HCT116 (cell line): ENCODE results near the gene RPL14. TPM values are rescaled to one million over a fixed set of nuclear protein-coding genes. Genes with fewer than 3 reads are reported as not detected.

Experiments
- ATAC-seq: fragments of 200-7000 bp; cut with Tn5 transposase; 2 replicates; pipeline ENCODE4 v1.9.1; 2020; ENCODE audit warnings: mild to moderate bottlenecking, moderate library complexity
- BruUV-seq: library from RNA; stranded (reverse); fragments of 400-500 nt; replicated peaks from 2 replicates; lab custom pipeline; 2021; lab: Mats Ljungman, UMichigan
- CTCF ChIA-PET: fragments of 300-600 bp; sonication (Branson Sonifier 250); formaldehyde crosslinking; loops from one replicate; lab custom pipeline; 2021; ENCODE audit warnings: antibody characterized with exemption; lab: Charles Lee
- POLR2A ChIA-PET: fragments of 300-600, 350-600 bp; sonication (Branson Sonifier 250); formaldehyde crosslinking; loops from one replicate; lab custom pipeline; 2021; ENCODE audit warnings: antibody characterized with exemption; lab: Charles Lee
- RAD21 ChIA-PET, 2 experiments: fragments of 300-600 bp; sonication (Branson Sonifier 250); formaldehyde crosslinking; loops; one replicate each; lab custom pipeline; 2023; ENCODE audit warnings: low total read pairs in 2 of 2; ENCODE audit not compliant: uncharacterized antibody in 2 of 2, unreplicated experiment in 2 of 2, low non-redundant PET in 1 of 2; lab: Charles Lee
- DNase-seq: peaks from one replicate; pipeline ENCODE4 v3.0.0-alpha.2; 2010; ENCODE audit warnings: low read depth, low spot score
- H2AFZ ChIP-seq: fragments of 200-600 bp; shearing (Covaris generic), sonication (generic); 2 replicates; pipeline ENCODE4 v1.6.1; 2017; ENCODE audit warnings: low read depth, mixed run types, mixed read lengths, antibody characterized with exemption, low read length; ENCODE audit not compliant: poor library complexity, severe bottlenecking
- H3K27ac ChIP-seq: 2 replicates; pipeline ENCODE4 v1.5.1; 2012; ENCODE audit warnings: low read depth, low read length
- H3K27me3 ChIP-seq: fragments of 200-600 bp; sonication (generic); 2 replicates; pipeline ENCODE4 v1.6.1; 2016; ENCODE audit warnings: mixed run types, low read length, mixed read lengths; ENCODE audit not compliant: insufficient read depth
- H3K36me3 ChIP-seq, 2 experiments: fragments of 200-500 bp in 1 of 2; fragments of 200-600 bp in 1 of 2; sonication (Bioruptor generic) in 1 of 2; sonication (generic) in 1 of 2; 2 replicates each; pipeline versions ENCODE4 v1.5.1 to v1.6.1; 2014 to 2016; ENCODE audit warnings: low read length in 2 of 2, inconsistent platforms in 1 of 2, mixed read lengths in 1 of 2, mixed run types in 1 of 2; ENCODE audit not compliant: insufficient read depth in 2 of 2, control insufficient read depth in 1 of 2
- H3K4me1 ChIP-seq, 2 experiments: fragments of 200-600 bp in 1 of 2; sonication (generic) in 1 of 2; 2 replicates each; pipeline versions ENCODE4 v1.5.1 to v1.6.1; 2012 to 2017; ENCODE audit warnings: low read length in 2 of 2, inconsistent platforms in 1 of 2, mild to moderate bottlenecking in 1 of 2, mixed read lengths in 1 of 2, mixed run types in 1 of 2, moderate library complexity in 1 of 2; ENCODE audit not compliant: insufficient read depth in 2 of 2, control insufficient read depth in 1 of 2
- H3K4me2 ChIP-seq: fragments of 200-600 bp; sonication (generic); 2 replicates; pipeline ENCODE4 v1.6.1; 2017; ENCODE audit warnings: mixed run types, low read length, mixed read lengths
- H3K4me3 ChIP-seq, 2 experiments: fragments of 200-600 bp in 1 of 2; sonication (generic) in 1 of 2; replicated peaks in 1 of 2; 2 replicates each; pipeline ENCODE4 v1.5.1; 2011 to 2016; ENCODE audit warnings: low read length in 2 of 2, control low read depth in 1 of 2, low read depth in 1 of 2, mild to moderate bottlenecking in 1 of 2, mixed read lengths in 1 of 2, mixed run types in 1 of 2
- H3K79me2 ChIP-seq: fragments of 200-600 bp; sonication (generic); 2 replicates; pipeline ENCODE4 v1.6.1; 2017; ENCODE audit warnings: mild to moderate bottlenecking, mixed run types, low read length, moderate library complexity, mixed read lengths; ENCODE audit not compliant: insufficient read depth
- H3K9ac ChIP-seq: fragments of 200-600 bp; sonication (generic); 2 replicates; pipeline ENCODE4 v1.6.1; 2016; ENCODE audit warnings: low read length, mixed read lengths
- H3K9me2 ChIP-seq: fragments of 200-600 bp; sonication (generic), shearing (Covaris generic); 2 replicates; pipeline ENCODE4 v1.6.1; 2017; ENCODE audit warnings: mixed run types, mild to moderate bottlenecking, moderate library complexity; ENCODE audit not compliant: insufficient read depth
- H3K9me3 ChIP-seq, 2 experiments: fragments of 200-500 bp in 1 of 2; fragments of 200-600 bp in 1 of 2; sonication (Bioruptor generic) in 1 of 2; sonication (generic) in 1 of 2; 2 replicates each; pipeline ENCODE4 v1.6.1; 2014 to 2017; ENCODE audit warnings: low read length in 2 of 2, mixed read lengths in 2 of 2, inconsistent platforms in 1 of 2, low read depth in 1 of 2, mild to moderate bottlenecking in 1 of 2, mixed run types in 1 of 2, moderate library complexity in 1 of 2; ENCODE audit not compliant: control insufficient read depth in 1 of 2, insufficient read depth in 1 of 2
- H4K20me1 ChIP-seq: fragments of 200-600 bp; sonication (generic), shearing (Covaris generic); 2 replicates; pipeline ENCODE4 v1.6.1; 2017; ENCODE audit warnings: mixed run types, mild to moderate bottlenecking, moderate library complexity; ENCODE audit not compliant: insufficient read depth
- CEBPB ChIP-seq: IDR thresholded peaks from 2 replicates; pipeline ENCODE4 v1.6.1; 2012; ENCODE audit warnings: low read depth
- ELF1 ChIP-seq: IDR thresholded peaks from 2 replicates; pipeline ENCODE4 v1.6.1; 2012; ENCODE audit warnings: low read depth, borderline replicate concordance
- MAX ChIP-seq: IDR thresholded peaks from 2 replicates; pipeline ENCODE4 v1.6.1; 2012
- POLR2A ChIP-seq: IDR thresholded peaks from 2 replicates; pipeline ENCODE4 v1.7.0; 2011; ENCODE audit warnings: borderline replicate concordance; ENCODE audit not compliant: insufficient read depth, insufficient read length; ENCODE audit errors: extremely low read depth
- POLR2AphosphoS5 ChIP-seq: IDR thresholded peaks from 2 replicates; pipeline ENCODE4 v1.6.1; 2011; ENCODE audit warnings: mild to moderate bottlenecking, low read depth, low read length, moderate library complexity
- REST ChIP-seq: IDR thresholded peaks from 2 replicates; pipeline ENCODE4 v1.6.1; 2012; ENCODE audit warnings: low read depth
- SP1 ChIP-seq: IDR thresholded peaks from 2 replicates; pipeline ENCODE4 v1.6.1; 2012; ENCODE audit warnings: low read depth
- TCF7L2 ChIP-seq: IDR thresholded peaks from 2 replicates; pipeline ENCODE4 v1.7.0; 2011; ENCODE audit warnings: borderline replicate concordance, inconsistent platforms; ENCODE audit not compliant: insufficient read depth, insufficient read length; ENCODE audit errors: extremely low read depth
- YY1 ChIP-seq: IDR thresholded peaks from 2 replicates; pipeline ENCODE4 v1.6.1; 2011; ENCODE audit warnings: low read length, low read depth, moderate library complexity, mild to moderate bottlenecking; ENCODE audit not compliant: insufficient replicate concordance; ENCODE audit errors: extremely low read depth
- intact Hi-C: fragments of 100-400 bp; cut with micrococcal nuclease; formaldehyde crosslinking; loops from 2 replicates; pipeline ENCODE4 v1.10.0; 2022
- total RNA-seq: library from RNA; stranded (reverse); gene quantifications from one replicate; pipeline ENCODE4 v1.2.1, GENCODE V29; 2021; ENCODE audit not compliant: unreplicated experiment

The RPL14 gene
- total RNA-seq, 1 experiment from 2014 or later, result 2,938 TPM

DNA sequence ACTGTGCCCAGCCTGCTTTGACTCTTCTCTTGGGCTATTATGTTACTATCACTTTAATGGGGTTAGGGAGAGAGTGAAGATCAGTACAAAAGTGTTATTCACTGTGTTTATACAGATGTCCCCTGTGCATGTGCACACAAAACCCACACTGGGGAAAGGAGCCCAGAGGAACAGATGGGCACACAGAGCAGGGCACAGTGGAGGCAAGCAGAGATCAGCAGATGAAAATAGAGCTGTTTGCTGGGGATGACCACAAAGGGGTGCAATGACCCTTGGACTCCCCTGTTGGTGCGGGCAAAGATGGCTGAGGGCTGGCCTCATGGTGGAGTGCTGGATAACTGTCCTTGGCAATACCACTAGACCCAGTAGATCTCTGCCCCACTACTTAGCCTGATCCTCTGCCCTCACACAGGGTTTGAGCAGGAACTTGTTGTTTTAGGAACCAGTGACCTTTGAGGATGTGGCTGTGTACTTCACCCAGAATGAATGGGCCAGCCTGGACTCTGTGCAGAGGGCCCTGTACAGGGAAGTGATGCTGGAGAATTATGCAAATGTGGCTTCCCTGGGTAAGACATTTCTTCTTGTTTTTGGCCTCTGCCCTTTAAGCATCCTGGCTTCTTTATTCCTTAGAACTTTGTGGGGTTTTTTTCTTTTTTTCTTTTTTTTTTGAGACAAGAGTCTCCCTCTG lies 54.0 kb downstream of the RPL14 start:
- peaks cover 4% of the 10 kb centered on the region; the same call in 1 of the 2 replicates for H3K79me2 ChIP-seq
- ATAC-seq (no peak), DNase-seq (no peak)
- H3K36me3 ChIP-seq, result peaks cover 10% of the 10 kb centered on the region in 2 experiments; a peak in 3 of 4 replicates
- POLR2A ChIA-PET, result no interaction called here
- RAD21 ChIA-PET, result no interaction called here
- intact Hi-C loops, result no loop called here
- no TSS peak for BruUV-seq
- H3K9ac ChIP-seq, result no peak overlapping the region
- H2AFZ ChIP-seq, result no peak overlapping the region
- TF ChIP-seq TCF7L2, result no peak
- TF ChIP-seq YY1, result no peak
- TF ChIP-seq POLR2A, result no peak
- TF ChIP-seq SP1, result no peak
- no peak for TF ChIP-seq CEBPB
- TF ChIP-seq MAX, result no peak
- no peak for TF ChIP-seq POLR2AphosphoS5
- TF ChIP-seq REST, result no peak
- TF ChIP-seq ELF1, result no peak
- no peak overlapping the region for H3K4me3 ChIP-seq
- H4K20me1 ChIP-seq, result no peaks in the 10 kb centered on the region
- no peaks in the 10 kb centered on the region for H3K9me2 ChIP-seq
- H3K27me3 ChIP-seq, result no peaks in the 10 kb centered on the region
- H3K9me3 ChIP-seq, result no peaks in the 10 kb centered on the region
- H3K4me1 ChIP-seq, result peaks cover 0 to 7% of the 10 kb centered on the region in 2 experiments; a peak in 2 of 4 replicates
- CTCF ChIA-PET, result no interaction called here
- no peak overlapping the region for H3K27ac ChIP-seq
- H3K4me2 ChIP-seq, result no peak overlapping the region
